Neural cell (in vitro differentiated cells): ENCODE measurements around the gene NOC4L. TPM values are rescaled to one million over a fixed set of nuclear protein-coding genes. Genes with fewer than 3 reads are reported as not detected.

ENCODE experiments used
- H2AFZ ChIP-seq: fragments of 200-600, 300-800 bp; sonication (generic), shearing (Covaris generic); 2 replicates; pipeline ENCODE4 v1.6.0; 2014; ENCODE audit warnings: low read depth, mild to moderate bottlenecking, antibody characterized with exemption, low read length, moderate library complexity
- H3F3A ChIP-seq: fragments of 200-600 bp; shearing (Covaris generic); 2 replicates; pipeline ENCODE4 v1.6.1; 2016; ENCODE audit warnings: mild to moderate bottlenecking, moderate library complexity, mixed read lengths, antibody characterized with exemption, low read length; ENCODE audit not compliant: insufficient read depth, poor library complexity, severe bottlenecking
- H3K27ac ChIP-seq: fragments of 200-600, 300-800 bp; sonication (generic), shearing (Covaris generic); 2 replicates; pipeline ENCODE4 v1.5.1; 2014; ENCODE audit warnings: mild to moderate bottlenecking, low read length, moderate library complexity
- H3K27me3 ChIP-seq: fragments of 300-800, 200-600 bp; sonication (generic), shearing (Covaris generic); 2 replicates; pipeline ENCODE4 v1.6.0; 2014; ENCODE audit warnings: mild to moderate bottlenecking, low read depth, low read length, moderate library complexity; ENCODE audit not compliant: insufficient read depth
- H3K36me3 ChIP-seq: fragments of 300-800, 200-600 bp; sonication (generic), shearing (Covaris generic); 2 replicates; pipeline ENCODE4 v1.5.1; 2014; ENCODE audit warnings: mild to moderate bottlenecking, antibody characterized with exemption, low read length, moderate library complexity; ENCODE audit not compliant: insufficient read depth
- H3K4me2 ChIP-seq: fragments of 300-800, 200-600 bp; sonication (generic), shearing (Covaris generic); 2 replicates; pipeline ENCODE4 v1.6.0; 2014; ENCODE audit warnings: mild to moderate bottlenecking, low read length
- H3K4me3 ChIP-seq: fragments of 300-800, 200-600 bp; sonication (generic), shearing (Covaris generic); 2 replicates; pipeline ENCODE4 v1.5.1; 2014; ENCODE audit warnings: mild to moderate bottlenecking, low read length, moderate library complexity
- H3K79me2 ChIP-seq: fragments of 200-600 bp; shearing (Covaris generic); replicated peaks from 2 replicates; pipeline ENCODE4 v1.6.0; 2014; ENCODE audit warnings: mild to moderate bottlenecking, low read length, moderate library complexity; ENCODE audit not compliant: insufficient read depth
- H3K9ac ChIP-seq: fragments of 300-800, 200-600 bp; sonication (generic), shearing (Covaris generic); 2 replicates; pipeline ENCODE4 v1.6.1; 2016; ENCODE audit warnings: mild to moderate bottlenecking, low read length, mixed read lengths
- H3K9me2 ChIP-seq: fragments of 200-600 bp; shearing (Covaris generic); 2 replicates; pipeline ENCODE4 v1.6.1; 2016; ENCODE audit warnings: mild to moderate bottlenecking, low read length, mixed read lengths; ENCODE audit not compliant: insufficient read depth
- H3K9me3 ChIP-seq: fragments of 200-600, 300-800 bp; sonication (generic), shearing (Covaris generic); 2 replicates; pipeline ENCODE4 v1.6.1; 2016; ENCODE audit warnings: mild to moderate bottlenecking, mixed run types, low read length, moderate library complexity, mixed read lengths
- H4K20me1 ChIP-seq: fragments of 200-600 bp; shearing (Covaris generic); 2 replicates; pipeline ENCODE4 v1.6.1; 2016; ENCODE audit warnings: mild to moderate bottlenecking, mixed run types; ENCODE audit not compliant: insufficient read depth
- CTCF ChIP-seq: fragments of 450-650 bp; IDR thresholded peaks from 2 replicates; pipeline ENCODE4 v1.5.1; 2014; ENCODE audit warnings: antibody characterized with exemption, mild to moderate bottlenecking, moderate library complexity; ENCODE audit not compliant: poor library complexity, severe bottlenecking
- EP300 ChIP-seq: fragments of 450-650 bp; conservative IDR thresholded peaks from 2 replicates; pipeline ENCODE4 v1.6.1; 2014; ENCODE audit warnings: antibody characterized with exemption, mild to moderate bottlenecking, moderate library complexity; ENCODE audit not compliant: poor library complexity, severe bottlenecking
- EZH2 ChIP-seq: fragments of 200-600, 300-800 bp; shearing (Covaris generic), sonication (generic); IDR thresholded peaks from 2 replicates; pipeline ENCODE4 v1.6.1; 2014; ENCODE audit warnings: antibody characterized with exemption, low read length, borderline replicate concordance, mild to moderate bottlenecking; ENCODE audit not compliant: insufficient read depth, poor library complexity, severe bottlenecking
- MXI1 ChIP-seq: fragments of 450-650 bp; conservative IDR thresholded peaks from 2 replicates; pipeline ENCODE4 v1.6.1; 2014; ENCODE audit warnings: antibody characterized with exemption, mild to moderate bottlenecking; ENCODE audit not compliant: poor library complexity, severe bottlenecking
- POLR2AphosphoS5 ChIP-seq: IDR thresholded peaks from 2 replicates; pipeline ENCODE4 v1.6.1; 2012
- RAD21 ChIP-seq: fragments of 450-650 bp; conservative IDR thresholded peaks from 2 replicates; pipeline ENCODE4 v1.6.1; 2014; ENCODE audit warnings: antibody characterized with exemption, mild to moderate bottlenecking, moderate library complexity
- SMC3 ChIP-seq: fragments of 450-650 bp; conservative IDR thresholded peaks from 2 replicates; pipeline ENCODE4 v1.6.1; 2014; ENCODE audit warnings: antibody characterized with exemption, mild to moderate bottlenecking, moderate library complexity; ENCODE audit not compliant: poor library complexity
- TAF1 ChIP-seq: IDR thresholded peaks from 2 replicates; pipeline ENCODE4 v1.6.1; 2012; ENCODE audit warnings: low read depth
- polyA plus RNA-seq: library from polyadenylated mRNA; depleted of rRNA; stranded (reverse); fragments of >200 nt; gene quantifications from 2 replicates; pipeline ENCODE4 v1.2.3, GENCODE V29; 2014
- TF ChIP-seq, protein P1 (sequence below): IDR thresholded peaks from 2 replicates; pipeline ENCODE4 v1.6.1; 2012; ENCODE audit warnings: borderline replicate concordance

Gene NOC4L
- polyA plus RNA-seq, 1 donor from 2014 or later = 26.9 TPM

- H3K4me3 ChIP-seq = no peak overlapping the region
- H3K9me3 ChIP-seq = no peaks in the 10 kb centered on the region
- H3F3A ChIP-seq = no peaks in the 10 kb centered on the region
- H3K9me2 ChIP-seq = no peaks in the 10 kb centered on the region
- H3K27ac ChIP-seq = no peak overlapping the region
- TF ChIP-seq EZH2 (no peak), MXI1 (no peak), TAF1 (no peak), EP300 (no peak), RAD21 (no peak), CTCF (no peak), SMC3 (no peak), POLR2AphosphoS5 (no peak)
- TF ChIP-seq, protein P1, sequence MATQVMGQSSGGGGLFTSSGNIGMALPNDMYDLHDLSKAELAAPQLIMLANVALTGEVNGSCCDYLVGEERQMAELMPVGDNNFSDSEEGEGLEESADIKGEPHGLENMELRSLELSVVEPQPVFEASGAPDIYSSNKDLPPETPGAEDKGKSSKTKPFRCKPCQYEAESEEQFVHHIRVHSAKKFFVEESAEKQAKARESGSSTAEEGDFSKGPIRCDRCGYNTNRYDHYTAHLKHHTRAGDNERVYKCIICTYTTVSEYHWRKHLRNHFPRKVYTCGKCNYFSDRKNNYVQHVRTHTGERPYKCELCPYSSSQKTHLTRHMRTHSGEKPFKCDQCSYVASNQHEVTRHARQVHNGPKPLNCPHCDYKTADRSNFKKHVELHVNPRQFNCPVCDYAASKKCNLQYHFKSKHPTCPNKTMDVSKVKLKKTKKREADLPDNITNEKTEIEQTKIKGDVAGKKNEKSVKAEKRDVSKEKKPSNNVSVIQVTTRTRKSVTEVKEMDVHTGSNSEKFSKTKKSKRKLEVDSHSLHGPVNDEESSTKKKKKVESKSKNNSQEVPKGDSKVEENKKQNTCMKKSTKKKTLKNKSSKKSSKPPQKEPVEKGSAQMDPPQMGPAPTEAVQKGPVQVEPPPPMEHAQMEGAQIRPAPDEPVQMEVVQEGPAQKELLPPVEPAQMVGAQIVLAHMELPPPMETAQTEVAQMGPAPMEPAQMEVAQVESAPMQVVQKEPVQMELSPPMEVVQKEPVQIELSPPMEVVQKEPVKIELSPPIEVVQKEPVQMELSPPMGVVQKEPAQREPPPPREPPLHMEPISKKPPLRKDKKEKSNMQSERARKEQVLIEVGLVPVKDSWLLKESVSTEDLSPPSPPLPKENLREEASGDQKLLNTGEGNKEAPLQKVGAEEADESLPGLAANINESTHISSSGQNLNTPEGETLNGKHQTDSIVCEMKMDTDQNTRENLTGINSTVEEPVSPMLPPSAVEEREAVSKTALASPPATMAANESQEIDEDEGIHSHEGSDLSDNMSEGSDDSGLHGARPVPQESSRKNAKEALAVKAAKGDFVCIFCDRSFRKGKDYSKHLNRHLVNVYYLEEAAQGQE = no peak
- no peak overlapping the region for H2AFZ ChIP-seq
- no peak overlapping the region for H3K9ac ChIP-seq
- H3K79me2 ChIP-seq = no peaks in the 10 kb centered on the region
- no peaks in the 10 kb centered on the region for H4K20me1 ChIP-seq
- no peaks in the 10 kb centered on the region for H3K36me3 ChIP-seq
- H3K4me2 ChIP-seq = no peak overlapping the region
- H3K27me3 ChIP-seq = no peaks in the 10 kb centered on the region
Observed at GRCh38 chr12:132116709-132117557, 27.3 kb upstream of the NOC4L start.

DNA sequence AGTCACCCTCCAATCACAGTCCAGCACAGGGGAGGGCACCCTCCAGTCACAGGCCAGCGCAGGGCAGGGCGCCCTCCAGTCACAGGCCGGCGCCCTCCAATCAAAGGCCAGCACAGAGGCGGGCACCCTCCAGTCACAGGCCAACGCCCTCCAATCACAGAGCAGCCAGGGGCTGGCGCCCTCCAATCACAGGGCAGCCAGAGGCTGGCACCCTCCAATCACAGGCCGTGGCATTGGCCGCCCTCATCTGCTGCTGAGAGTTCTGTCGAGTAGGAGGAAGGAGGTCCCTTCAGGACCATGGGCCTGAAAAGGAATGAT, 26.7 kb upstream of the NOC4L start:
- Histone ChIP-seq H2AFZ (no peak overlapping the region), H3K4me3 (no peak overlapping the region), H4K20me1 (no peaks in the 10 kb centered on the region), H3K36me3 (no peaks in the 10 kb centered on the region), H3K79me2 (no peaks in the 10 kb centered on the region), H3K27me3 (no peaks in the 10 kb centered on the region), H3F3A (no peaks in the 10 kb centered on the region), H3K4me2 (no peak overlapping the region), H3K27ac (no peak overlapping the region), H3K9me3 (no peaks in the 10 kb centered on the region), H3K9ac (no peak overlapping the region), H3K9me2 (no peaks in the 10 kb centered on the region)
- TF ChIP-seq TAF1 = no peak
- no peak for TF ChIP-seq CTCF
- no peak for TF ChIP-seq RAD21
- TF ChIP-seq MXI1 = no peak
- TF ChIP-seq, protein P1 = no peak
- TF ChIP-seq SMC3 = no peak
- no peak for TF ChIP-seq EP300
- TF ChIP-seq POLR2AphosphoS5 = no peak
- no peak for TF ChIP-seq EZH2
